A549 (cell line): ENCODE results near the gene ADAP1. TPM values are rescaled to one million over a fixed set of nuclear protein-coding genes. Genes with fewer than 3 reads are reported as not detected.

Source experiments
- ATAC-seq, 2 experiments: fragments of 200-7000 bp in 1 of 2; fragments of >200 bp in 1 of 2; cut with Nextera tagmentation in 1 of 2; cut with Tn5 transposase in 1 of 2; 3 replicates each; pipeline versions ENCODE4 v1.8.0 to v1.9.1; 2018 to 2020; ENCODE audit warnings: mild to moderate bottlenecking in 1 of 2, moderate library complexity in 1 of 2
- CTCF ChIA-PET: fragments of 300-600 bp; sonication (Branson Sonifier 250); formaldehyde crosslinking; extraction: SDS; loops from one replicate; lab custom pipeline; 2021; ENCODE audit warnings: antibody characterized with exemption, inconsistent platforms; lab: Yijun Ruan, JAX
- POLR2A ChIA-PET: fragments of 350-600 bp; formaldehyde crosslinking; extraction: SDS; loops from one replicate; lab custom pipeline; 2021; ENCODE audit warnings: antibody characterized with exemption, inconsistent platforms; lab: Yijun Ruan, JAX
- DNase-seq, 2 experiments: peaks; one replicate each; pipeline versions ENCODE4 v3.0.0 to v3.0.0-alpha.2; 2011 to 2016; ENCODE audit warnings: low read depth in 1 of 2, low spot score in 1 of 2
- FAIRE-seq: peaks from 2 replicates; lab custom pipeline; 2011; peaks lifted over from hg19 to GRCh38; lab: Jason Lieb, UNC
- H3K27ac ChIP-seq, 2 experiments: fragments of >200 bp; sonication (Bioruptor Twin); formaldehyde crosslinking; 3 replicates each; pipeline ENCODE4 v1.5.1; 2016 to 2017
- H3K4me1 ChIP-seq: fragments of >200 bp; sonication (Bioruptor Twin); formaldehyde crosslinking; 3 replicates; pipeline ENCODE4 v1.6.1; 2016
- H3K4me2 ChIP-seq: fragments of >200 bp; sonication (Bioruptor Twin); formaldehyde crosslinking; 3 replicates; pipeline ENCODE4 v1.6.1; 2016
- H3K4me3 ChIP-seq: fragments of >200 bp; sonication (Bioruptor Twin); formaldehyde crosslinking; 3 replicates; pipeline ENCODE4 v1.5.1; 2016
- H3K9me3 ChIP-seq: fragments of >200 bp; sonication (Bioruptor Twin); formaldehyde crosslinking; 3 replicates; pipeline ENCODE4 v1.6.1; 2016
- ATOH8 ChIP-seq: fragments of 250-450 bp; sonication (Bioruptor Pico); IDR thresholded peaks from 2 replicates; pipeline ENCODE4 v1.5.0; 2020; ENCODE audit warnings: low read depth, mild to moderate bottlenecking, moderate library complexity
- BCL3 ChIP-seq: fragments of >200 bp; sonication (Bioruptor Twin); formaldehyde crosslinking; IDR thresholded peaks from 3 replicates; pipeline ENCODE4 v1.6.1; 2016
- CBX2 ChIP-seq: fragments of 200-600 bp; sonication (generic); IDR thresholded peaks from 2 replicates; pipeline ENCODE4 v1.6.1; 2016; ENCODE audit warnings: low read depth, mild to moderate bottlenecking, borderline replicate concordance
- CHD4 ChIP-seq: fragments of 200-600 bp; sonication (generic); IDR thresholded peaks from 2 replicates; pipeline ENCODE4 v1.6.1; 2016; ENCODE audit warnings: antibody characterized with exemption, mild to moderate bottlenecking, borderline replicate concordance
- EHMT2 ChIP-seq: fragments of 200-600 bp; sonication (generic); IDR thresholded peaks from 2 replicates; pipeline ENCODE4 v1.6.1; 2016; ENCODE audit warnings: antibody characterized with exemption, low read depth, mild to moderate bottlenecking, moderate library complexity
- ELK1 ChIP-seq: fragments of 150-350 bp; IDR thresholded peaks from 2 replicates; pipeline ENCODE4 v1.6.1; 2014; ENCODE audit warnings: low read depth, mild to moderate bottlenecking, low read length
- EP300 ChIP-seq, 2 experiments: fragments of >200 bp; sonication (Bioruptor Twin); formaldehyde crosslinking; IDR thresholded peaks; 2 replicates in 1 of 2; 3 replicates in 1 of 2; pipeline ENCODE4 v1.6.1; 2016 to 2017
- FOSB ChIP-seq: fragments of 250-450 bp; sonication (Bioruptor Pico); IDR thresholded peaks from 2 replicates; pipeline ENCODE4 v1.5.0; 2020; ENCODE audit warnings: mild to moderate bottlenecking, moderate library complexity
- HEYL ChIP-seq: fragments of 250-450 bp; sonication (Bioruptor Pico); IDR thresholded peaks from 2 replicates; pipeline ENCODE4 v1.8.0; 2021; ENCODE audit warnings: mild to moderate bottlenecking, moderate library complexity
- HOXB5 ChIP-seq: fragments of 250-450 bp; sonication (Bioruptor Pico); IDR thresholded peaks from 2 replicates; pipeline ENCODE4 v1.5.0; 2020; ENCODE audit warnings: mild to moderate bottlenecking, moderate library complexity
- JUN ChIP-seq, 2 experiments: fragments of >200 bp; sonication (Bioruptor Twin); formaldehyde crosslinking; IDR thresholded peaks; 2 replicates in 1 of 2; 3 replicates in 1 of 2; pipeline ENCODE4 v1.6.1; 2016 to 2017
- JUNB ChIP-seq: fragments of >200 bp; sonication (Bioruptor Twin); formaldehyde crosslinking; IDR thresholded peaks from 2 replicates; pipeline ENCODE4 v1.6.1; 2016
- KDM1A ChIP-seq: fragments of 200-600 bp; sonication (generic); IDR thresholded peaks from 2 replicates; pipeline ENCODE4 v1.6.1; 2016; ENCODE audit warnings: low read depth, mild to moderate bottlenecking
- KDM5A ChIP-seq: fragments of 200-600 bp; sonication (generic); IDR thresholded peaks from 2 replicates; pipeline ENCODE4 v1.6.1; 2016; ENCODE audit warnings: antibody characterized with exemption, mild to moderate bottlenecking
- MAX ChIP-seq: IDR thresholded peaks from 2 replicates; pipeline ENCODE4 v1.6.1; 2012
- NFE2L2 ChIP-seq: fragments of 150-350 bp; conservative IDR thresholded peaks from 2 replicates; pipeline ENCODE4 v1.6.1; 2014; ENCODE audit warnings: low read length
- NPAS2 ChIP-seq: fragments of 250-450 bp; sonication (Bioruptor Pico); IDR thresholded peaks from 2 replicates; pipeline ENCODE4 v1.8.0; 2022; ENCODE audit warnings: mild to moderate bottlenecking, moderate library complexity, borderline replicate concordance
- NR3C1 ChIP-seq: fragments of >200 bp; sonication (Bioruptor Twin); formaldehyde crosslinking; IDR thresholded peaks from 3 replicates; pipeline ENCODE4 v1.6.1; 2017
- PBX3 ChIP-seq: IDR thresholded peaks from 2 replicates; pipeline ENCODE4 v1.6.1; 2012
- RARB ChIP-seq: fragments of 250-450 bp; sonication (Bioruptor Pico); IDR thresholded peaks from 2 replicates; pipeline ENCODE4 v1.8.0; 2021; ENCODE audit warnings: mild to moderate bottlenecking, moderate library complexity
- RFX5 ChIP-seq: fragments of 450-650 bp; IDR thresholded peaks from 2 replicates; pipeline ENCODE4 v1.7.1; 2014; ENCODE audit warnings: antibody characterized with exemption, mild to moderate bottlenecking, moderate library complexity
- RNF2 ChIP-seq: fragments of 200-600 bp; sonication (generic); IDR thresholded peaks from 2 replicates; pipeline ENCODE4 v1.6.1; 2016; ENCODE audit warnings: low read depth, mild to moderate bottlenecking, antibody characterized with exemption, moderate library complexity, borderline replicate concordance
- TFCP2L1 ChIP-seq: fragments of 250-450 bp; sonication (Bioruptor Pico); IDR thresholded peaks from 2 replicates; pipeline ENCODE4 v1.5.0; 2021; ENCODE audit warnings: mild to moderate bottlenecking
- ZSCAN20 ChIP-seq: fragments of 250-450 bp; sonication (Bioruptor Pico); IDR thresholded peaks from 2 replicates; pipeline ENCODE4 v1.8.0; 2022; ENCODE audit warnings: mild to moderate bottlenecking, moderate library complexity
- WGBS: methylation state at CpG from one replicate; pipeline ENCODE4 v1.1.6; 2017; ENCODE audit errors: missing lambda C conversion rate; 5-methylcytosine and 5-hydroxymethylcytosine counted together
- polyA plus RNA-seq, 4 experiments: library from polyadenylated mRNA; depleted of rRNA in 3 of 4; stranded (reverse); fragments of >200 nt; fragmentation: RNase III in 1 of 4; extraction: RNeasy Plus Mini Kit Qiagen cat#74134 plus additional on column Dnase treatment in 1 of 4; gene quantifications; 2 replicates in 3 of 4; 3 replicates in 1 of 4; pipeline ENCODE4 v1.2.3, GENCODE V29; 2011 to 2017

Gene ADAP1
- polyA plus RNA-seq, 2 of the 4 experiments (the other 2 are of a cell fraction), result 1.7 to 2.5 TPM

- FAIRE-seq, result no peak
- TF ChIP-seq JUN (IDR thresholded peaks at IDR 0.05) (no peak), EHMT2 (no peak), PBX3 (no peak), KDM5A (no peak), ZSCAN20 (CRISPR knock-in tag) (no peak), ELK1 (no peak), EP300 (IDR thresholded peaks at IDR 0.05) (no peak), JUNB (no peak), HEYL (no peak), NPAS2 (CRISPR knock-in tag) (no peak), RNF2 (no peak), BCL3 (no peak), CBX2 (no peak), KDM1A (no peak), NR3C1 (no peak), CHD4 (no peak), HOXB5 (CRISPR knock-in tag) (no peak), TFCP2L1 (CRISPR knock-in tag) (no peak), MAX (no peak)
- TF ChIP-seq, all 56 proteins: peak for 0
- POLR2A ChIA-PET, result no interaction called here
- Histone ChIP-seq H3K4me3 (no peak overlapping the region), H3K27ac (no peak overlapping the region), H3K9me3 (no peaks in the 10 kb centered on the region), H3K4me2 (peak overlapping the region; percentile 92; the same call in 2 of the 3 replicates), H3K4me1 (peaks cover 16% of the 10 kb centered on the region)
- WGBS, result 96% methylated on average over 15 of the region's 15 CpGs
- CTCF ChIA-PET, result interaction anchor here (0.5 kb wide), 1 partner anchor 29 kb away, joined by 3 read pairs; no protein-coding TSS in a partner anchor
- no peak for DNase-seq
- ATAC-seq, result no peak
Observed at GRCh38 chr7:879093-879492, 75.4 kb downstream of the ADAP1 start.

- H3K4me2 ChIP-seq, result peak overlapping the region; percentile 92
- TF ChIP-seq PBX3, result no peak
- no peak for TF ChIP-seq NFE2L2
- no peak for TF ChIP-seq CHD4
- no peak for TF ChIP-seq ATOH8 (CRISPR knock-in tag)
- TF ChIP-seq KDM1A, result no peak
- no peak for TF ChIP-seq FOSB (CRISPR knock-in tag)
- no peak for TF ChIP-seq RFX5
- TF ChIP-seq RARB (CRISPR knock-in tag), result no peak
- TF ChIP-seq, all 56 proteins: peak for 0
- no peak for FAIRE-seq
- peak in 1 of 2 experiments; percentile 1; a peak in 1 of 6 replicates for ATAC-seq
- Histone ChIP-seq H3K27ac (peak overlapping the region; percentile 93 to 97), H3K9me3 (no peaks in the 10 kb centered on the region), H3K4me3 (peak overlapping the region; percentile 69), H3K4me1 (peaks cover 22% of the 10 kb centered on the region)
- CTCF ChIA-PET, result interaction anchor here (1.3 kb wide), 1 partner anchor 31 kb away, joined by 3 read pairs; no protein-coding TSS in a partner anchor
- POLR2A ChIA-PET, result interaction anchor here (1.0 kb wide), 3 partner anchors 20 to 74 kb away, joined by 3 to 5 read pairs (median 3); no protein-coding TSS in a partner anchor
- WGBS, result 57% methylated on average over 8 of the region's 47 CpGs
- no peak for DNase-seq
Observed at GRCh38 chr7:877312-878232, 76.9 kb downstream of the ADAP1 start.
